GM19328 (cell line): ENCODE measurements around the gene CACNB2.
"Not testable (repeated sequence)": the region's sequence is repeated elsewhere in the genome, so short reads cannot be mapped to it uniquely, and the experiment has no call there.

ENCODE experiments used
- ATAC-seq: cut with Tn5 transposase; IDR thresholded peaks from one replicate; pipeline ENCODE4 v1.9.1; 2021; ENCODE audit warnings: mild to moderate bottlenecking, moderate library complexity; ENCODE audit not compliant: unreplicated experiment

CACNB2 gene

GRCh38 chr10:18437486-18437885, 297.3 kb downstream of the CACNB2 start:
- no peak for ATAC-seq

- no peak for ATAC-seq
These were observed 298.3 kb downstream of the CACNB2 start for GRCh38 chr10:18438361-18439126.

GRCh38 chr10:18439601-18440000, 299.4 kb downstream of the CACNB2 start:
- ATAC-seq = no peak

- not testable (repeated sequence) for ATAC-seq
These were observed 305.4 kb downstream of the CACNB2 start for GRCh38 chr10:18445635-18446034.

DNA sequence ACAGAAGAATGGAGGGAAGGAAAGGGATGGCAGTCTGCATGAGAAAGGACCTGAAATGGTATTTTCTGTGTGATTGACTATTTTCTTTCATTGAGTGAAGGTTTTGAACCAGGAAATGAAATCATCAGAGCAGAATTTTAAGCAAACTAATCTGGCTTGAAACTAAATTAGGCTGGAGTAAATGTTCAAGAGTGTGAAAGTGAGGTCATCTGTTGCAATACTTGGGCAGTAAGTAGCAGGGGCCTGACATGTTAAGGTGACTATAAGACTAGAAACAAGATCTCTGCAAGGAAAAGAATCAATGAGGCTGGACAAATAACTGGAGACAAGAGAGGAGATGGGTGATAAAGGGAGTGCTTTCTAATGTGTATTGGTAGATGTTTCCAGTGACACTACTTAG, 306.0 kb downstream of the CACNB2 start:
- no peak for ATAC-seq

GRCh38 chr10:18449611-18450026, 309.4 kb downstream of the CACNB2 start:
- no peak for ATAC-seq

DNA sequence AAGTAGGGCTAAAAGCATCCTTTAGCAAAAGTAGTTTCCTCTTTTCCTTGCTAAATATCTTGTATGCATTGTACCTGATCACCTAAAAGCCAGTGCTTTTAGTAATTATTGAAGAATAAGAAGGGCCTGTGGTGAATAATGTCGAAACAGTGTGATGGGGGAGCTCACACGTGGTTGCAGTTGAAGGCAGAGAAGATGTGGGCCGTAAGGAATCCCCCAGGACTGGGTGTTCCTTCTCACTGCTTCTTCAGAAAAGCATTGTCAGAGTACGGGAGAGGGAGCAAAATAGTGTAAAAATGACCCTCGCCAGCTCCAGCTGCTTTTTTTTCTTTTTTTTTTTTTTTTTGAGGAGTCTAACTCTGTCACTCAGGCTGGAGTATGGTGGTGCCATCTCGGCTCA, 310.1 kb downstream of the CACNB2 start:
- ATAC-seq = no peak

DNA sequence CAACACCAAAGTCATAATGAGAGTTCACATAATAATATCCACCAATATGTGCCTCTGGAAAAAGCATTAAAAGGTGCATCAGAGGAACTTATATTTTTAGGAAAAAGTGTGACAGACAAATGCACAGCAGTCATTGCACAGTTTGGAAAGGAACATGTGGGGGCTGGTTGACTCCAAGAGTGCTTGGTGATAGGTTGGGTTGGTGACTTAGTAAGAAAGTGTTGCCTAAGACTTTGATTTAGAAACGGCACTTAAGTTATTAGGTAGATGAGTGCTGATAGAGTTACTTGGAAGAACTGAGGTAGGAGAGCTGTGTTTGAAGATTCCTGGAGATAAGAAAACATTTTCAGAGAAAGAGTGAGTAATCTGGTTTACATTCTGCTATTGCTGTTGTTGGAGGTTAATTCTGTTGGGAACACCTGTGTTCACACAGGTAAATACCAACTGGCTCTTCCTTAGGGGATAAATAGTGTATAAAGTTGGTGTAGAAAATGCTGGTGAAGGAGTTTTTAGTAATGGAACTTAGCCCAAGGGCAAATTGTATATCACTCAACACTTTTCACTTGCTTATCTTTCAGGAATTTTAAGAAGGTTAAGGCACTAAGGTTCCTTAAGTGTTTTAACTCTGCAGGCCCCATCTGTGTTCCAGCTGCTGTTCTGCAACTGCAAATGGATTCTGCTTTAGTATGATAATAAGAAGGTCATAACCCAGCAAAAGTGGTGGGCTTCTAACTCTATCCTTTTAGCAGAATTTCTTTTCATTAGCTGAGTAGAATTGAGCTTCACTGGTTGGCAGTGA, 315.1 kb downstream of the CACNB2 start:
- no peak for ATAC-seq

GRCh38 chr10:18456984-18457383, 316.8 kb downstream of the CACNB2 start:
- ATAC-seq = peak; percentile 92

DNA sequence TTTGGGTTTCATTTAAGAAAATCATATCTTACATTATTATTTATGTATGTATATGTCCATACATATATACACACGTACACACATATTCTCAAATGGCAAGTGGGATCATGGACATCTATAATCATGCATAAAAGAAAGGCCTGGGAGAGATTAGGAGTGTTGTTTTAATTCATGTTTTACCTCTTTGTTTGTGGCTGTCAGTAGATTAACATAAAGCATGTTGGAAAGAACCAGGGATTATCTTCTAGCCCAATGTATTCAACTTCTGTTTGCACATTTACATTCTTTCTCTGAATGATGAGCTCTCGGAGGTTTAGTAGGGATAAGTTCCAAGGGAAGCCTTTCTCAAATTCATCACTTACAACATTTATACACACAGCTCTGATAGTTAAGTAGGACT, 319.8 kb downstream of the CACNB2 start:
- ATAC-seq = no peak

- no peak for ATAC-seq
These were observed 323.5 kb downstream of the CACNB2 start for GRCh38 chr10:18463673-18464211.

GRCh38 chr10:18469125-18469524, 328.9 kb downstream of the CACNB2 start:
- no peak for ATAC-seq

- ATAC-seq = no peak
These were observed 332.8 kb downstream of the CACNB2 start for GRCh38 chr10:18472977-18473376.

- ATAC-seq = no peak
These were observed 333.3 kb downstream of the CACNB2 start for GRCh38 chr10:18473424-18474117.

GRCh38 chr10:18474118-18474455, 333.9 kb downstream of the CACNB2 start:
- ATAC-seq = no peak

GRCh38 chr10:18476076-18476647, 335.9 kb downstream of the CACNB2 start:
- no peak for ATAC-seq

DNA sequence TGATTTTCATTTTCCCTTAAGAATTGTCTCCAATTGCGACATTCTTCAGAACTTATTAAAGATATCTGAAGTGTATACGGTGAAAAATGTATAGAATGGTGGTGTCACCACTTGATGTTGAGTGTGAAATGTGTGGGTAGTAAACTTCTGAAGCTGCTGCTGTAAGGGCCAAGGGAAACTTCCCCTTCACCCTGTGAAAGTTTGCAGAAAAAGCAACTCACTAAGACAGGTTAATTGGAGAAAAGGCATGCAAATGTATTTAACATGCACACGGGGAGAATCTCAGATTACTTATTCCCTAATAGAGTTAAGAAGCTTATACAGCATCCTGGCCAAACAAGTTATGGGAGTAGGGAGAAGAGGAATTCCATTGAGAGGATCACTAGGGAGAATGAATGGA, 338.1 kb downstream of the CACNB2 start:
- no peak for ATAC-seq

- ATAC-seq = no peak
These were observed 339.3 kb downstream of the CACNB2 start for GRCh38 chr10:18479502-18479901.

DNA sequence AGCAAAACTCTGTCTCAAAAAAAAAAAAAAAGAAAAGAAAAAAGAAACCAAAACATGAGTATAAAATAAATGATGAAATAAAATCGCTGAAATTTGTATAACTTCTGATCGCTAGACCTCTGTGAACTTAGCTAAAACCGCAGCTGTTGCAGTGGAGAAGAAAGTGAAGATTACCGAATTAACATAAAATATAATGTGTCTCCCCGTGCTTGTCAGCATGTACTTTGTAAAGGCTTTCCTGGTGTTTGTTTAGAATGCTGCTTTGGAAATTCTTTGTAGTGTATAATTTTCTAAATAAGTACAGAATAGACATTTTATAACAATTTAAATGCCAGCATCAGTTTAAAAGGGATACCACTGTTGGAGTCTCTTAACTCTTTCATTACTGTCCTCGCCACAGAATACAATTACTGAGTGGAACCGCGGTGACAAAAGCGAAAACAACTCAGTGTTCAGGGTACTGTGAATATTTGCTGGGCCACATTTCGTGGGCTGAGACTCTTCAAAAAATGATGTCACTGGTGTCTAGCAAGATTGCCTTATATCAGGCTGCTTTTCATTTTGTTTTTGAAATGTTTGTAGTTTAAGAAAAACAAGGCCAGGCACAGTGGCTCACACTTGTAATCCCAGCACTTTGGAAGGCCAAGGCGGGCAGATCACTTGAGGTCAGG, 343.4 kb downstream of the CACNB2 start:
- no peak for ATAC-seq

DNA sequence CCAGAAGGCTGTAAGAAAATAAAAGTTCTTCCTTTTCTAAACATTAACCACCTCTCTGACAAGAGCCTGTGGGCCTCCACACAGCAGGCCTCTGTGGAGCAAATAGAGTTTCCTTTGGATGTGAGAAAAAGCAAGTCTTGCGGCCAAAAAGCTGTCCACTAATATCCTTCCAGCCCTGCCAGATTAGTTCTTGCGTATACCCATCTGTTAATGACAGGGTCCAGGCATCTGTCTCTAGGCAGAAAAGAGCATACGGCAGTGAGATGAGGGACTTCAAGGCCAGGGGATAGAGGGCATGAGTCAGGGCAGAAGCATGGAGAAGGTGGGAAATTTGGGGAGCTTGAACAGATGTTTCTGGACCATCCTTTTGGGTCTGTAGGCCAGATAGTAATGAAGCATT, 346.2 kb downstream of the CACNB2 start:
- no peak for ATAC-seq

GRCh38 chr10:18490755-18491154, 350.5 kb downstream of the CACNB2 start:
- no peak for ATAC-seq
